T-helper 17 cell (primary cell): ENCODE results near the gene ELF4. TPM values are rescaled to one million over a fixed set of nuclear protein-coding genes. Genes with fewer than 3 reads are reported as not detected.
A peak's percentile ranks its signal among the peaks of the same experiment; 100 is the strongest.

Experiments used
- ATAC-seq: fragments of 150-1000 bp; cut with Tn5 transposase; 2 replicates; pipeline ENCODE4 v1.10.0; 2021; ENCODE audit warnings: mild to moderate bottlenecking, moderate library complexity
- DNase-seq, 3 donors: peaks; one replicate each; pipeline versions ENCODE4 v3.0.0 to v3.0.0-alpha.2; 2020 to 2021
- H3K9me3 ChIP-seq: one replicate; pipeline ENCODE4 v1.7.0; 2013; ENCODE audit warnings: low read length, mild to moderate bottlenecking; ENCODE audit not compliant: control insufficient read depth, poor library complexity, severe bottlenecking
- H3K27ac Mint-ChIP-seq: one replicate; pipeline ENCODE4 v1.8.0; 2022; ENCODE audit warnings: mild to moderate bottlenecking, moderate library complexity, mixed read lengths
- H3K27me3 Mint-ChIP-seq: one replicate; pipeline ENCODE4 v1.8.0; 2022; ENCODE audit warnings: mixed read lengths
- H3K36me3 Mint-ChIP-seq: one replicate; pipeline ENCODE4 v1.8.0; 2022; ENCODE audit warnings: low read depth, mixed read lengths
- H3K4me1 Mint-ChIP-seq: one replicate; pipeline ENCODE4 v1.8.0; 2022; ENCODE audit warnings: mild to moderate bottlenecking, mixed read lengths
- H3K4me3 Mint-ChIP-seq: one replicate; pipeline ENCODE4 v1.8.0; 2022; ENCODE audit warnings: mild to moderate bottlenecking, moderate library complexity, mixed read lengths
- total RNA-seq, 4 donors: library from RNA in 2 of 4; stranded (reverse) in 2 of 4; gene quantifications; one replicate each; pipeline ENCODE4 v1.2.3 and lab custom pipeline; 2022 to 2026

ELF4 gene
- total RNA-seq, 2 donors from 2014 or later, result 28.4 to 34.6 TPM

GRCh38 chrX:130085551-130086446, 24.5 kb downstream of the ELF4 start:
- H3K27me3 Mint-ChIP-seq, result no peaks in the 10 kb centered on the region
- DNase-seq (no peak), ATAC-seq (no peak)
- peak overlapping the region; percentile 90 for H3K4me3 Mint-ChIP-seq
- no peaks in the 10 kb centered on the region for H3K9me3 ChIP-seq
- peak overlapping the region; percentile 82 for H3K27ac Mint-ChIP-seq
- H3K36me3 Mint-ChIP-seq, result no peaks in the 10 kb centered on the region
- H3K4me1 Mint-ChIP-seq, result peaks cover 34% of the 10 kb centered on the region

- no peaks in the 10 kb centered on the region for H3K36me3 Mint-ChIP-seq
- H3K9me3 ChIP-seq, result no peaks in the 10 kb centered on the region
- ATAC-seq (no peak), DNase-seq (no peak)
- no peaks in the 10 kb centered on the region for H3K27me3 Mint-ChIP-seq
- H3K27ac Mint-ChIP-seq, result peak overlapping the region; percentile 82
- H3K4me1 Mint-ChIP-seq, result peaks cover 33% of the 10 kb centered on the region
- peak overlapping the region; percentile 90 for H3K4me3 Mint-ChIP-seq
Measured at GRCh38 chrX:130084631-130085237, 25.6 kb downstream of the ELF4 start.

- H3K9me3 ChIP-seq, result no peaks in the 10 kb centered on the region
- H3K27ac Mint-ChIP-seq, result peak overlapping the region; percentile 21
- H3K27me3 Mint-ChIP-seq, result no peaks in the 10 kb centered on the region
- peak overlapping the region; percentile 90 for H3K4me3 Mint-ChIP-seq
- H3K36me3 Mint-ChIP-seq, result no peaks in the 10 kb centered on the region
- H3K4me1 Mint-ChIP-seq, result peaks cover 38% of the 10 kb centered on the region
- ATAC-seq (no peak), DNase-seq (no peak)
Measured at GRCh38 chrX:130083656-130084382, 26.5 kb downstream of the ELF4 start.

GRCh38 chrX:130083107-130083490, 27.2 kb downstream of the ELF4 start:
- no peaks in the 10 kb centered on the region for H3K9me3 ChIP-seq
- no peaks in the 10 kb centered on the region for H3K36me3 Mint-ChIP-seq
- H3K4me1 Mint-ChIP-seq, result peaks cover 38% of the 10 kb centered on the region
- H3K4me3 Mint-ChIP-seq, result peak overlapping the region; percentile 90
- H3K27ac Mint-ChIP-seq, result peak overlapping the region; percentile 83
- no peaks in the 10 kb centered on the region for H3K27me3 Mint-ChIP-seq
- DNase-seq, result no peak
- no peak for ATAC-seq

- peaks cover 33% of the 10 kb centered on the region for H3K4me1 Mint-ChIP-seq
- peak; percentile 39 to 62 (median 46) for DNase-seq
- no peaks in the 10 kb centered on the region for H3K27me3 Mint-ChIP-seq
- peak overlapping the region; percentile 83 for H3K27ac Mint-ChIP-seq
- H3K4me3 Mint-ChIP-seq, result peak overlapping the region; percentile 79
- H3K36me3 Mint-ChIP-seq, result no peaks in the 10 kb centered on the region
- no peaks in the 10 kb centered on the region for H3K9me3 ChIP-seq
- peak; percentile 80 for ATAC-seq
Measured at GRCh38 chrX:130082244-130083106, 27.8 kb downstream of the ELF4 start.

- no peaks in the 10 kb centered on the region for H3K9me3 ChIP-seq
- peak overlapping the region; percentile 82 for H3K4me3 Mint-ChIP-seq
- no peak for ATAC-seq
- no peaks in the 10 kb centered on the region for H3K27me3 Mint-ChIP-seq
- no peaks in the 10 kb centered on the region for H3K36me3 Mint-ChIP-seq
- H3K4me1 Mint-ChIP-seq, result peaks cover 33% of the 10 kb centered on the region
- DNase-seq, result no peak
- H3K27ac Mint-ChIP-seq, result peak overlapping the region; percentile 83
Measured at GRCh38 chrX:130081421-130082045, 28.8 kb downstream of the ELF4 start.

GRCh38 chrX:130080791-130081367, 29.4 kb downstream of the ELF4 start:
- H3K36me3 Mint-ChIP-seq, result no peaks in the 10 kb centered on the region
- peak overlapping the region; percentile 83 for H3K27ac Mint-ChIP-seq
- ATAC-seq, result no peak
- peaks cover 31% of the 10 kb centered on the region for H3K4me1 Mint-ChIP-seq
- no peak for DNase-seq
- H3K27me3 Mint-ChIP-seq, result no peaks in the 10 kb centered on the region
- H3K9me3 ChIP-seq, result no peaks in the 10 kb centered on the region
- no peak overlapping the region for H3K4me3 Mint-ChIP-seq

- ATAC-seq (no peak), DNase-seq (peak; percentile 26 to 33 (median 31))
- H3K27me3 Mint-ChIP-seq, result no peaks in the 10 kb centered on the region
- no peaks in the 10 kb centered on the region for H3K9me3 ChIP-seq
- no peaks in the 10 kb centered on the region for H3K36me3 Mint-ChIP-seq
- peak overlapping the region; percentile 95 for H3K27ac Mint-ChIP-seq
- no peak overlapping the region for H3K4me3 Mint-ChIP-seq
- H3K4me1 Mint-ChIP-seq, result peaks cover 31% of the 10 kb centered on the region
Measured at GRCh38 chrX:130079824-130080406, 30.4 kb downstream of the ELF4 start.

- Mint-ChIP-seq H3K27ac (peak overlapping the region; percentile 24), H3K4me3 (no peak overlapping the region), H3K27me3 (no peaks in the 10 kb centered on the region), H3K36me3 (no peaks in the 10 kb centered on the region), H3K4me1 (peaks cover 8% of the 10 kb centered on the region)
- DNase-seq (no peak), ATAC-seq (no peak)
- no peaks in the 10 kb centered on the region for H3K9me3 ChIP-seq
Measured at GRCh38 chrX:130075777-130076176, 34.5 kb downstream of the ELF4 start.

GRCh38 chrX:130072345-130072740, 38.0 kb downstream of the ELF4 start:
- ATAC-seq (no peak), DNase-seq (no peak)
- Mint-ChIP-seq H3K4me1 (peaks cover 2% of the 10 kb centered on the region), H3K36me3 (peaks cover 1% of the 10 kb centered on the region), H3K4me3 (no peak overlapping the region), H3K27ac (peak overlapping the region; percentile 32), H3K27me3 (no peaks in the 10 kb centered on the region)
- no peaks in the 10 kb centered on the region for H3K9me3 ChIP-seq

GRCh38 chrX:130071611-130072344, 38.5 kb downstream of the ELF4 start:
- ATAC-seq, result no peak
- H3K4me3 Mint-ChIP-seq, result no peak overlapping the region
- H3K4me1 Mint-ChIP-seq, result peaks cover 2% of the 10 kb centered on the region
- H3K27ac Mint-ChIP-seq, result peak overlapping the region; percentile 32
- DNase-seq, result no peak
- no peaks in the 10 kb centered on the region for H3K9me3 ChIP-seq
- peaks cover 2% of the 10 kb centered on the region for H3K36me3 Mint-ChIP-seq
- H3K27me3 Mint-ChIP-seq, result no peaks in the 10 kb centered on the region
